Tibial nerve (tissue), 4 donors: Measurements from ENCODE around the gene SLC46A1. TPM values are rescaled to one million over a fixed set of nuclear protein-coding genes. Genes with fewer than 3 reads are reported as not detected.

Source experiments
- DNase-seq, 2 donors: peaks; one replicate each; pipeline ENCODE4 v3.0.0-alpha.2; 2019; ENCODE audit warnings: low spot score in 2 of 2
- H3K27ac ChIP-seq, 4 donors: fragments of 200-600 bp; sonication (generic) in 3 of 4; one replicate each; pipeline ENCODE4 v1.5.1; 2017 to 2019; ENCODE audit warnings: mild to moderate bottlenecking in 1 of 4
- H3K27me3 ChIP-seq, 2 donors: fragments of 200-600 bp; sonication (generic) in 1 of 2; one replicate each; pipeline versions ENCODE4 v1.5.1 to v1.6.0; 2017 to 2019
- H3K36me3 ChIP-seq, 3 donors: fragments of 200-600 bp; sonication (generic); one replicate each; pipeline ENCODE4 v1.5.1; 2018 to 2019
- H3K4me1 ChIP-seq, 4 donors: fragments of 200-600 bp; sonication (generic) in 3 of 4; one replicate each; pipeline ENCODE4 v1.5.1; 2017 to 2019
- H3K4me3 ChIP-seq, 4 donors: fragments of 200-600 bp; sonication (generic) in 3 of 4; one replicate each; pipeline ENCODE4 v1.5.1; 2017 to 2019; ENCODE audit warnings: mild to moderate bottlenecking in 1 of 4, moderate library complexity in 1 of 4
- H3K9me3 ChIP-seq, 4 donors: fragments of 200-600 bp; sonication (generic) in 3 of 4; one replicate each; pipeline ENCODE4 v1.5.1; 2017 to 2019
- CTCF ChIP-seq, 5 experiments: fragments of 200-600 bp in 3 of 5; fragments of 450-650 bp in 2 of 5; sonication (generic) in 3 of 5; IDR thresholded peaks; one replicate each; pipeline ENCODE4 v1.5.1; 2016 to 2019; ENCODE audit warnings: antibody characterized with exemption in 5 of 5, mild to moderate bottlenecking in 3 of 5, moderate library complexity in 2 of 5
- EP300 ChIP-seq, 2 donors: sonication (generic); formaldehyde crosslinking; IDR thresholded peaks; one replicate each; pipeline ENCODE4 v1.6.1; 2017; ENCODE audit warnings: antibody characterized with exemption in 2 of 2, mild to moderate bottlenecking in 1 of 2
- POLR2A ChIP-seq, 2 donors: fragments of 450-650 bp; IDR thresholded peaks; one replicate each; pipeline ENCODE4 v1.6.1; 2017; ENCODE audit warnings: antibody characterized with exemption in 2 of 2, mild to moderate bottlenecking in 2 of 2, moderate library complexity in 2 of 2
- WGBS, 2 donors: methylation state at CpG; one replicate each; pipeline ENCODE4 v1.1.5; 2018; 5-methylcytosine and 5-hydroxymethylcytosine counted together
- total RNA-seq, 4 donors: library from RNA; depleted of rRNA; stranded (reverse); fragments of >200 nt; gene quantifications; one replicate each; pipeline ENCODE4 v1.1.0, GENCODE V29; 2016

The SLC46A1 gene
- total RNA-seq, 4 donors from 2014 or later, result 5.0 to 10.8 (median 6.4) TPM

- 50 to 61% methylated on average over 7 of the region's 7 CpGs for WGBS, 2 donors
- Histone ChIP-seq H3K27me3 (no peaks in the 10 kb centered on the region), H3K4me3 (no peak overlapping the region), H3K4me1 (peaks cover 0 to 10% (median 0%) of the 10 kb centered on the region in 4 donors), H3K27ac (peak overlapping the region in 1 of 4 donors; percentile 14), H3K9me3 (no peaks in the 10 kb centered on the region), H3K36me3 (peaks cover 13 to 100% (median 28%) of the 10 kb centered on the region in 3 donors)
- DNase-seq, result no peak
- TF ChIP-seq POLR2A (IDR thresholded peaks at IDR 0.05) (no peak), EP300 (IDR thresholded peaks at IDR 0.05) (no peak), CTCF (IDR thresholded peaks at IDR 0.05) (no peak)
Observed at GRCh38 chr17:28346746-28347246, 59.2 kb downstream of the SLC46A1 start.

GRCh38 chr17:28346199-28346580, 59.8 kb downstream of the SLC46A1 start:
- H3K27ac ChIP-seq, result peak overlapping the region in 1 of 4 donors; percentile 14
- 56 to 61% methylated on average over 2 of the region's 2 CpGs for WGBS, 2 donors

GRCh38 chr17:28345419-28346198, 60.4 kb downstream of the SLC46A1 start:
- TF ChIP-seq EP300 (IDR thresholded peaks at IDR 0.05), result peak in 1 of 2 donors; percentile 6
- no peak for TF ChIP-seq CTCF (IDR thresholded peaks at IDR 0.05)
- no peaks in the 10 kb centered on the region for H3K9me3 ChIP-seq
- peaks cover 0 to 10% (median 0%) of the 10 kb centered on the region in 4 donors for H3K4me1 ChIP-seq
- no peak overlapping the region for H3K4me3 ChIP-seq
- H3K27me3 ChIP-seq, result no peaks in the 10 kb centered on the region
- no peak for DNase-seq
- WGBS, 2 donors, result 65 to 70% methylated on average over 13 of the region's 13 CpGs
- peaks cover 14 to 100% (median 30%) of the 10 kb centered on the region in 3 donors for H3K36me3 ChIP-seq
- peak overlapping the region in 1 of 4 donors; percentile 14 for H3K27ac ChIP-seq

More at GRCh38 chr17:28346199-28346580, 59.8 kb downstream of the SLC46A1 start:
- DNase-seq, result no peak
- no peak overlapping the region for H3K4me3 ChIP-seq
- H3K36me3 ChIP-seq, result peaks cover 13 to 100% (median 28%) of the 10 kb centered on the region in 3 donors
- no peaks in the 10 kb centered on the region for H3K27me3 ChIP-seq
- H3K9me3 ChIP-seq, result no peaks in the 10 kb centered on the region
- peaks cover 0 to 10% (median 0%) of the 10 kb centered on the region in 4 donors for H3K4me1 ChIP-seq
- no peak for TF ChIP-seq EP300 (IDR thresholded peaks at IDR 0.05)
- no peak for TF ChIP-seq POLR2A (IDR thresholded peaks at IDR 0.05)
- no peak for TF ChIP-seq CTCF (IDR thresholded peaks at IDR 0.05)

Other genes starting within 250 kb of the SLC46A1 start
- 10 to 100 TPM in 3 of 4 donors, 1 to 10 TPM in 1; 8.1 to 20.2 (median 16.8) TPM for gene TMEM97, start 87.0 kb downstream of the SLC46A1 start, total RNA-seq
- 10 to 100 TPM; 34.8 to 50.3 (median 43.9) TPM for gene IFT20, start 70.7 kb downstream of the SLC46A1 start, total RNA-seq
- 10 to 100 TPM; 25.1 to 36.0 (median 28.2) TPM for gene TNFAIP1, start 70.5 kb downstream of the SLC46A1 start, total RNA-seq
- 10 to 100 TPM; 56.5 to 87.9 (median 66.6) TPM for gene POLDIP2, start 48.7 kb downstream of the SLC46A1 start, total RNA-seq
- not detected for gene SEBOX, start 41.0 kb downstream of the SLC46A1 start, total RNA-seq
- 10 to 100 TPM in 1 of 4 donors, 1 to 10 TPM in 2, under 1 TPM in 1; 0.90 to 22.7 (median 1.8) TPM for gene VTN, start 35.9 kb downstream of the SLC46A1 start, total RNA-seq
- 10 to 100 TPM in 2 of 4 donors, 1 to 10 TPM in 2; 5.4 to 18.6 (median 13.8) TPM for gene SARM1, start 34.5 kb downstream of the SLC46A1 start, total RNA-seq
- gene SLC13A2, start 67.4 kb upstream of the SLC46A1 start, total RNA-seq, result not detected
- not detected for gene FOXN1, start 100.1 kb upstream of the SLC46A1 start, total RNA-seq
- gene UNC119, start 146.4 kb upstream of the SLC46A1 start, total RNA-seq, result 10 to 100 TPM; 20.5 to 30.0 (median 22.4) TPM
- 10 to 100 TPM; 62.2 to 82.4 (median 73.2) TPM for gene PIGS, start 165.3 kb upstream of the SLC46A1 start, total RNA-seq
- 100 to 1,000 TPM in 3 of 4 donors, 10 to 100 TPM in 1; 46.2 to 222 (median 141) TPM for gene ALDOC, start 170.7 kb upstream of the SLC46A1 start, total RNA-seq
- 10 to 100 TPM in 1 of 4 donors, 1 to 10 TPM in 3; 5.7 to 11.4 (median 7.6) TPM for gene SPAG5, start 192.8 kb upstream of the SLC46A1 start, total RNA-seq
- 10 to 100 TPM in 3 of 4 donors, 1 to 10 TPM in 1; 5.7 to 34.5 (median 16.2) TPM for gene RSKR, start 208.0 kb upstream of the SLC46A1 start, total RNA-seq
- 100 to 1,000 TPM in 3 of 4 donors, 10 to 100 TPM in 1; 95.1 to 133 (median 111) TPM for gene BLTP2, start 238.9 kb upstream of the SLC46A1 start, total RNA-seq